ENCODE data around the gene PPFIBP1.

PPFIBP1 gene

DNA sequence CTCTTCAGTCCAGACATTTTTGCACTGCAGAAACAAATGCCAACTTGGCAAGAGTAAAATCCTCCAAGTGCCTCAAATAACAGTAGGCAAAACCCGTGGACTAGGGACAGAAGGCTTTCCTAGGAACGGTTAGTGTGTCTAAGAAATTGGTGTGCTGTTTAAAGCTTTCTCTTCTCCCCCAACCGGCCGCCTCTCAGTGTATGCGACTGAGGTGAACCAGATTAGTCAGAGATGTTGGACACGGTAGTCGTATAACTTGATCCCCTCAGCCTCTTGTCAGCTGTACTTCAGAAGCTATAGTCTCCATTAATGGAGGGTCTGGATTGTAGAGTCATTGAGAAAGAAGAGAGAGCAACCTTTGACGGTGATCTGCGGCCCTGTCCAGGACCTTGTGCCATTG is 21.7 kb downstream of the PPFIBP1 start:
- DNase-seq = no peak

DNA sequence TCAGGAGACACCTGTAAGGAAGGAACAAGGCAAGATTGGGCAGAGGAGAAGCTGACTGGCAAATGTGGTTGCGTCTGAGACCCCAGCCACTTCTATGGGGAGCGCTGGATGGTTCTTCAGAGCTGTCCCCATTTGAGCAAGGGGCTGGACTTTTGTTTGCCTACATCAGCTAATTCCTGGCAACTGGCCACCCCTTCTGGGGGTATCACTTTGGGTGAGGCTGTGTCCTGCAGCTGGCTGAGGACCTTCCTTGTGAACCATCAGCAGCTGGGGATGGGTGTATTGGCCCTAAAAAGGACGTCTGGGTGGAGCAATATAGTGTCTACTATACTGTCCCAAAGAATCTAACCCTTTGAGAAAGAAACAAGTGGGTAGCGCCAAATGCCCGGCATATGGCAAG is 23.6 kb downstream of the PPFIBP1 start:
- DNase-seq = no peak

GRCh38 chr12:27548301-27549199 is 24.5 kb downstream of the PPFIBP1 start:
- no peak for DNase-seq

DNA sequence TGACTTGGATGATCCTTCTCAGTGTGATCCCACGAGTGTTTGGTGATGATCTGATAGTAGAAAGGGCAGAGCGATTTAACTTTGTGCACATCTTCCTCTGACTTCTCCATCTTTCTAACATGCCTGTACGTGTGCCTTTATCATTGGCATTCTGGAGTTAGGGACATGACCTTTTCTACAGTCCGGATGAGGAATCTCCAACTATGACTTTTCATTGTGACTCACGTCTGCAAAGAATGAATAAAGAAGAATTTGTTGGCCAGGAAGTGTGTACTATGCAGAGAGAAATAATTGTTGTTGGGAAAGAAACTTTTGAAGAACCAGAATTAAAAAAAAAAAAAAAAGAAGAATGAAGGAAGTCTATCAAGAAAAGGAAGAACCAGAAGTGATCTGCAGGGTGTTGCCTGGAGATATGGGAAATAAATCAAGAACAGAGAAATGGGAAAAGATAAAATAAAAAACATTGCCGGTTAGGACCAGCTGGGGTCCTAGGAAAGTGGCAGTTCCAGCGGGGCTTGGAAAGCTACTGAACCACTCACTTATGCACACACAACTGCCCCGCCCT is 25.3 kb downstream of the PPFIBP1 start:
- DNase-seq = peak; percentile 27

- peak; percentile 65 for DNase-seq
These were observed 26.0 kb downstream of the PPFIBP1 start for GRCh38 chr12:27549801-27550652.

DNA sequence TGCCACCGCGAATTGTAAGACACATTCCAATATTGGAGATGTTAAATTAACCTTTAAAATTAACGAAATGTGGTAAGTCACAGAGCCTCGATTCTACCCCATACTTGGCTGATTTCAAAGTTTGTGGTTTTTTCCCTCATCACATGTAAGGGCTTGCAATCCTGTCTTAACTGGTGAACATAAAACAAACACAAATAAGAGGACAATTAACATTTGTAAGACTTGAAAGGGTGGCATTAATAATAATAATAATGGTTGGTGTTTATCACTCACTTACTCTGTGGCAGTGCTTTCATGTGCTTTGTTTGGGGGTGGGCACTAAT is 26.6 kb downstream of the PPFIBP1 start:
- no peak for DNase-seq

GRCh38 chr12:27551172-27551840 is 27.3 kb downstream of the PPFIBP1 start:
- DNase-seq = no peak

DNA sequence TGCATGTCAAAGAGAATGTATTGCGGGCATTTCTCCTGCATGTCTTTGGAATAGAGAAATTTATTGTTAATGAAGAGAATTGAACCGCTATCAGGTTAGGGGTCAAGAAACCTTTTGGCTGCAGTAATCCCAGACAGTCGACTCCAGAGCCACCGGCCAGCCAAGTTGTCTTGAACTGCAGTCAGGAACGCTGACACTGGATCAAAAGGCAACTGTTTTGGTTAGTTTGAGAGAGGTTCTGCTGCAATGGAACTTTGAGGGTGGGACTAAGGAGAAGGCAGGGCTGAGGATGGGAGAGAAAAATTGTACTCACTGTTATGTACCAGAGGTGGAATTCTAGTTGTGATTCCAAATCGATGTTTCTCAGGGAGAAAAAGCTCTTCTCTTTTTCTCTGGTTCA is 28.2 kb downstream of the PPFIBP1 start:
- DNase-seq = no peak

DNA sequence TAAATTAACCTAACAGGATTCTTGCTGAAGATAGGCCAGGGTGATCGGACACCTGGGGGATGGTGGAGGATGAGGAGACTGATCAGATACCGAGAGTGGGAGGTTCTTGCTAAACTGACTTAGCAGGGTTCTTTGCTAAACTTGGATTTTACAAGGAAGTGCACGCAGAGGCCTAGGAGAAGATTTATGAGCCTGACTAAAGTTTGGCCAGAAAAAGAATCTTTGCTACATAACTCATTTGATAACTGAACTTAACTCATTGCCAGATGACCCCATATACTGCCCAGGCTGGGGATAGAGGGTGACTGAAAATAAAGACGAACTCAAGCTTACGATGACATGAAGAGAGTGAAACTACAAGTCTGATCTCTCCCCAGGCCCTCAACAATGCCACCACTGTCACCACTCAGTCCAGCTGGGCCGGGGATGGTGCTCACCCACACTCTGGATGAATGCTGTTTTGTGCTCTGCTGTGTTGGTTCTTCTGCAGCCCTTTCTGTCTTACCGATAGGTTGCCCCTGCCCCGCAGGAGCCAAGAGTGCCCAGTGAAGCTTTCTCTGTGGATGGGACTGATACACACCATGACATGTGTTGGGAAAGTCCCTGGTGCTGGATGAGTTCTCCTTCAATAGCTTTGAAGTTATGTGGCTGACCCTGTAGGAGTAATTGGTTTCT is 29.0 kb downstream of the PPFIBP1 start:
- DNase-seq = no peak

GRCh38 chr12:27553941-27554340 is 29.9 kb downstream of the PPFIBP1 start:
- DNase-seq = no peak

- DNase-seq = no peak
These were observed 30.6 kb downstream of the PPFIBP1 start for GRCh38 chr12:27554421-27555186.

DNA sequence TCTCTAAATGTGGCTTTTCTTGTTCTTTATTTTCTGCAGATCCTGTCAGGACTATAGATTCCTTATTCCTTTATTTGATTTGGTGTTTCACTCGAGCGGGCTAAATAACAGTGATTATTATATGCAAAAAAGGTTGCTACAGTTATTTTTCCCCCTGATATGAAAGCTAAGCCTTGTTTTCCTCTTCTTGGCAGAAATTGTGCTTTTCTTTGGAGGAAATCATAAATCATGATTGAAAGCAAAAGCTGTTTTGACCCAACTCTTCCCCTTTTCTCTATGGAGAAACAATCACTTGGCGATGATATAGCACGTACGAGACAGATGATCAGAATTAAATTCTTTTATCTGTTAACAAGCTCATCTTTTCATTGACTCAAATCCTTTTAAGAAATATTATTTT is 31.4 kb downstream of the PPFIBP1 start:
- no peak for DNase-seq

DNA sequence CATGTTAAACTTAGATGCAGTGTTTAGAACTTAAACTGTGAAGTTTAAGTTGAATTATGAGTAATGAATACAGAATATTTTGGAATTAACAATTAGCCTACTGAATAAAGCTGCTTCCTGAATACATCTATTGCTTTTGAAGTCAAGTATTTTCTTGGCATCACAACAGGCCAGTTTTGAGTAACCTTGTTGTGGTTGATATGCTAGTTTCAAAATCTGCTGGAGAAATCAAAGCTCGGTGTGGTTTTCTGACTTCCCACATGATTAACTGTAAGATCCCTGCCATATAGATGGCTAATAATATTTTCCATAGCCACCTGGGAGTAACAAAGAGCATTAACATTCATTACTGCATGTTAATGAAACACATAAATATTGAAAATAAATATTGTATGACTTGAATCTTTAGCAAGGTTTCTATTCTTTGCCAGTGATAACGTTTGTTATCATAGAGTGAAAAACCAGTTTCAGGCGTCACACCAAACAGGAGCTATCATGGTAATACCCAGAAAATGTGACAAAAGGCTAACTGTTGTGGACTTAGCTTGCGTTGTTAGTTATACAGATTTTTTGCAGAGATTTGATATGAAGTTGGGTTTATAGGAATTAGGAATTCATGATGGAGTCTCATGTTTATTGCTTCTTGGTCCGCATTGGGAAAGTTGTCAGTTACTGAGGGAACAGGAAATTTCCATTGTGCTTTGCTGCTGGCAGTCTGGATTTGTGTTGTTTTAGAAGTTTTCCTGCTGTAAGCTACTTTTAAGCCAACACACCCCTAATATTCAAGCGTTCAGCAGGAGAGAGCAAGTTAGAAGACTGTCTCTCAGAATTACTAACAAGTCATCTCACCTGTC is 32.1 kb downstream of the PPFIBP1 start:
- no peak for DNase-seq

- DNase-seq = no peak
These were observed 36.1 kb downstream of the PPFIBP1 start for GRCh38 chr12:27560126-27560525.

- DNase-seq = no peak
These were observed 37.7 kb downstream of the PPFIBP1 start for GRCh38 chr12:27561535-27562350.

DNA sequence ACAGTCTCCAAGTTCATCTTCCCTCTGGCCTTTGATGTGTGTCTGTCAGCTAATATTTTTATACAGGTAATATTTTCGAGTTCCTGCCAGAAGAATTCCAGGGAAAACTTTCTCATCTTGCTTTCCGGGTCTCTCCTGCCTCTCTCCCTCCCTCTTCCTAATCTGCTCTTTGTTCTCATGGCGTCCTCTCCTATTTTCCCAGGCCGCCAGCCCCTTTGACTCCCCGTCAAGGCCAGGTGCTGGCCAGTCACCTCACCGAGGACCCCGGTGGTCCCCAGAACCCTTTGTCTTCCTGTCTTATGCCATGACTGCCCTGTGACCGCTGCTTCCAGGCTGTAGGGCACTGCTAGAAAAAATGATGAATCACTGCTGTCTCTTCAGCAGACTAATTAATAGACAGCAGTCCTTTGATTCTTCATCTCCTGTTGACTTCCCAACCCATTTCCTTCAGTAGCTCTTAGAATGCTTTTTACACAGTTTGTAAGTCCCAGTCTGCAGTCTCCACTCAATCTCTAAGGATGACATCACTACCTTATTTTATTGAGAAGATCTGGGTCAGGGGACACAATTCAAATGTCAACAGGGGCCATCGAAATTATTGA is 40.7 kb downstream of the PPFIBP1 start:
- DNase-seq = no peak

DNA sequence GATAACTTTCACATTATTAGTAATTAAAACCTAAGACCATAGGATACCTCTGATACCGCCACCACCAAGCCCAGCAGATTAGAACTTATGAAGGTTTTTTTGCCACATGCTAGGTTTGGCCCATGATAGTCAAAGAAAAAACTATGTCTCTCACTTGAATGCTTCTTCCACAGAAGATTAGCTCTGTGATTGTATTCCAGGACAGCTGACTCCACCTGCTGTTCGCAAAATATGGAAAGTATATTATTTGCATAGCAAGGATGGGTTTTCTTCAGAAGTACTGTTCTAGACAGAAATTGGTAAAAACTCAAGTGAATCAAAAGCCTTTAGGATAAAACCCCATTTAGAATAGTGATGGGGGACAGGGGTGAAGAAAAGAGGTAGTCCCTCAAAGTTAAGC is 42.2 kb downstream of the PPFIBP1 start:
- DNase-seq = no peak

GRCh38 chr12:27566626-27567025 is 42.6 kb downstream of the PPFIBP1 start:
- DNase-seq = no peak

DNA sequence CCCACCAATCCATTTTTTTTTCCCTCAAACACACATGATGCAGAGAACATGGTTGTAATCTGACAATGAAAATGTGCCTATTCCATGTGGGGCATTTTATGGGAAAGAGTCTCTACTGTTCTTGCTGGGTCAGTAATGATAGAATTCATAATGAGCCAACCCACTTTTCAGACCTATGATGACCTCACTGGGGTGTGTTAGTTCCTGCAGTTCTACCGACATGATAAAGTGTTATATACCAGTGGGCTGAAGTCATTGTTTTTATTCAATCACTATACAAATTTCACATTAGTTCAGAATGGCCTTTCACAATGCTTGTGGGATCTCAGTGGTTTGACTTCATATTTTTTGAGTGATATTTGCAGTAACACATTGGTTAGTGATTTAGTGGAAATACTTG is 47.5 kb downstream of the PPFIBP1 start:
- no peak for DNase-seq

Data from T1000 (cell line).